ENCODE measurements around the gene INPP1.
"Not testable (repeated sequence)": the region's sequence is repeated elsewhere in the genome, so short reads cannot be mapped to it uniquely, and the experiment has no call there.

The INPP1 gene

GRCh38 chr2:190333928-190334327 is 9.5 kb upstream of the INPP1 start:
- DNase-seq (ENCODE audit: low read depth in 2 of 2), result no peak

GRCh38 chr2:190334479-190335224 is 8.7 kb upstream of the INPP1 start:
- DNase-seq (ENCODE audit: low read depth in 2 of 2), result no peak

GRCh38 chr2:190335225-190335559 is 8.2 kb upstream of the INPP1 start:
- DNase-seq (ENCODE audit: low read depth in 2 of 2), result no peak

- not testable (repeated sequence) for DNase-seq (ENCODE audit: low read depth in 2 of 2)
These were observed 7.8 kb upstream of the INPP1 start for GRCh38 chr2:190335584-190335983.

GRCh38 chr2:190336420-190336819 is 7.0 kb upstream of the INPP1 start:
- DNase-seq (ENCODE audit: low read depth in 2 of 2), result no peak

GRCh38 chr2:190338453-190338852 is 4.9 kb upstream of the INPP1 start:
- DNase-seq (ENCODE audit: low read depth in 2 of 2), result no peak

- DNase-seq (ENCODE audit: low read depth in 2 of 2), result no peak
These were observed 4.0 kb upstream of the INPP1 start for GRCh38 chr2:190339394-190339793.

GRCh38 chr2:190340369-190340768 is 3.0 kb upstream of the INPP1 start:
- no peak for DNase-seq (ENCODE audit: low read depth in 2 of 2)

GRCh38 chr2:190342611-190343010 is 778 bp upstream of the INPP1 start:
- no peak for DNase-seq (ENCODE audit: low read depth in 2 of 2)

- DNase-seq (ENCODE audit: low read depth in 2 of 2), result no peak
These were observed 277 bp upstream of the INPP1 start for GRCh38 chr2:190343089-190343535.

GRCh38 chr2:190344276-190344827 is 963 bp downstream of the INPP1 start:
- no peak for DNase-seq (ENCODE audit: low read depth in 2 of 2)

- no peak for DNase-seq (ENCODE audit: low read depth in 2 of 2)
These were observed 7.0 kb downstream of the INPP1 start for GRCh38 chr2:190350371-190350770.

GRCh38 chr2:190351955-190352354 is 8.6 kb downstream of the INPP1 start:
- no peak for DNase-seq (ENCODE audit: low read depth in 2 of 2)

- no peak for DNase-seq (ENCODE audit: low read depth in 2 of 2)
These were observed 9.5 kb downstream of the INPP1 start for GRCh38 chr2:190352668-190353536.

GRCh38 chr2:190353537-190353899 is 10.1 kb downstream of the INPP1 start:
- DNase-seq (ENCODE audit: low read depth in 2 of 2), result no peak

- DNase-seq (ENCODE audit: low read depth in 2 of 2), result no peak
These were observed 10.8 kb downstream of the INPP1 start for GRCh38 chr2:190354003-190354690.

GRCh38 chr2:190355968-190356644 is 12.7 kb downstream of the INPP1 start:
- no peak for DNase-seq (ENCODE audit: low read depth in 2 of 2)

GRCh38 chr2:190357600-190357999 is 14.2 kb downstream of the INPP1 start:
- no peak for DNase-seq (ENCODE audit: low read depth in 2 of 2)

- DNase-seq (ENCODE audit: low read depth in 2 of 2), result not testable (repeated sequence)
These were observed 15.5 kb downstream of the INPP1 start for GRCh38 chr2:190358655-190359448.

GRCh38 chr2:190360561-190360960 is 17.2 kb downstream of the INPP1 start:
- no peak for DNase-seq (ENCODE audit: low read depth in 2 of 2)

- no peak for DNase-seq (ENCODE audit: low read depth in 2 of 2)
These were observed 17.6 kb downstream of the INPP1 start for GRCh38 chr2:190360965-190361364.
